ENCODE data around the gene DSCAM.

Gene DSCAM

GRCh38 chr21:40797891-40798290, 49.1 kb downstream of the DSCAM start:
- Histone ChIP-seq H3K27me3 (ENCODE audit: control insufficient read depth, insufficient read depth, low read length) (no peaks in the 10 kb centered on the region), H3K4me3 (ENCODE audit: low read length) (no peak overlapping the region), H3K9me3 (ENCODE audit: control insufficient read depth, low read length) (no peaks in the 10 kb centered on the region), H3K36me3 (ENCODE audit: control insufficient read depth, insufficient read depth, low read length) (no peaks in the 10 kb centered on the region), H3K9ac (ENCODE audit: low read length) (no peak overlapping the region), H3K4me1 (ENCODE audit: control insufficient read depth, insufficient read depth, low read length) (no peaks in the 10 kb centered on the region)

GRCh38 chr21:40797410-40797809, 49.5 kb downstream of the DSCAM start:
- H3K4me1 ChIP-seq (ENCODE audit: control insufficient read depth, insufficient read depth, low read length), result no peaks in the 10 kb centered on the region
- no peak overlapping the region for H3K4me3 ChIP-seq (ENCODE audit: low read length)
- H3K27me3 ChIP-seq (ENCODE audit: control insufficient read depth, insufficient read depth, low read length), result no peaks in the 10 kb centered on the region
- no peaks in the 10 kb centered on the region for H3K36me3 ChIP-seq (ENCODE audit: control insufficient read depth, insufficient read depth, low read length)
- no peaks in the 10 kb centered on the region for H3K9me3 ChIP-seq (ENCODE audit: control insufficient read depth, low read length)
- no peak overlapping the region for H3K9ac ChIP-seq (ENCODE audit: low read length)

DNA sequence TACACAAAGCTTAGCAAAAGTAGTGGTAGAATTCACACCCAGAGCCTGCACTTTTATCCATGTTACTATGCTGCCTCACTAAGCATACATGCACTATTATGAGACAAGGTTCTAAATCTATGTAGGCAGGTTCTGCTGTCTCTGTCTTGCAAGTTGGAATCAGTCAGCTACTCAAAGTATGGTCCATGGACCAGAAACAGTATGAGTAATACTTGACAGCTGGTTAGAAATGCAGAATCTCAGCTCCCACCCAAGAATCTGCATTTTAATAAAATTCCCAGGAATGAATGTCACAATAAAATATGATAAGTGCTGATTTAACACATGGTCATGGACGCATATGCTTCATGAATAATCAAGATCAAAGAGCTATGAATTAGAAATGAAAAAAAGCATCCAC, 50.5 kb downstream of the DSCAM start:
- no peaks in the 10 kb centered on the region for H3K36me3 ChIP-seq (ENCODE audit: control insufficient read depth, insufficient read depth, low read length)
- no peak overlapping the region for H3K9ac ChIP-seq (ENCODE audit: low read length)
- no peaks in the 10 kb centered on the region for H3K9me3 ChIP-seq (ENCODE audit: control insufficient read depth, low read length)
- no peaks in the 10 kb centered on the region for H3K27me3 ChIP-seq (ENCODE audit: control insufficient read depth, insufficient read depth, low read length)
- H3K4me1 ChIP-seq (ENCODE audit: control insufficient read depth, insufficient read depth, low read length), result no peaks in the 10 kb centered on the region
- H3K4me3 ChIP-seq (ENCODE audit: low read length), result no peak overlapping the region

DNA sequence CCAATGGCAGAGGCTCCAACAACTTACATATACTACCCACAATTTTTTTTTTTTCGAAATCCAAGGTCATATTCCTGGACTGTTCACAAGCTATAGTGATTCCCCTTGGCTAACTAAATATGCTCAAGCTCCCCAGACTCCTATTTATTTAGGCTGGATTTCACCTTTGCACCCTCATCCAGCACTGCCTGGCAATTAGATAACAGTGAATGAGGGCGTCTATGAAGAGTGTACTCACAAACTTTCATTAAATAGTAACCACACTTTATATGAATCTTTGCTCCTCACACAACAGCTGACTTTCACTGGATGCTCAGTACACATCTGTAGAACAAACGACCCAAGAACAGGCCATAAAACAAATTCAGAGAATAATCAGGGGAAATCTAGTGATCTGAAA, 51.6 kb downstream of the DSCAM start:
- Histone ChIP-seq H3K4me3 (ENCODE audit: low read length) (no peak overlapping the region), H3K9ac (ENCODE audit: low read length) (no peak overlapping the region), H3K4me1 (ENCODE audit: control insufficient read depth, insufficient read depth, low read length) (no peaks in the 10 kb centered on the region)

GRCh38 chr21:40792691-40793456, 54.1 kb downstream of the DSCAM start:
- H3K9me3 ChIP-seq (ENCODE audit: control insufficient read depth, low read length), result no peaks in the 10 kb centered on the region
- no peak overlapping the region for H3K9ac ChIP-seq (ENCODE audit: low read length)
- H3K4me1 ChIP-seq (ENCODE audit: control insufficient read depth, insufficient read depth, low read length), result no peaks in the 10 kb centered on the region
- no peaks in the 10 kb centered on the region for H3K27me3 ChIP-seq (ENCODE audit: control insufficient read depth, insufficient read depth, low read length)
- no peaks in the 10 kb centered on the region for H3K36me3 ChIP-seq (ENCODE audit: control insufficient read depth, insufficient read depth, low read length)
- H3K4me3 ChIP-seq (ENCODE audit: low read length), result no peak overlapping the region

More for the DNA sequence above, 51.6 kb downstream of the DSCAM start:
- Histone ChIP-seq H3K36me3 (ENCODE audit: control insufficient read depth, insufficient read depth, low read length) (no peaks in the 10 kb centered on the region), H3K27me3 (ENCODE audit: control insufficient read depth, insufficient read depth, low read length) (no peaks in the 10 kb centered on the region), H3K9me3 (ENCODE audit: control insufficient read depth, low read length) (no peaks in the 10 kb centered on the region)

DNA sequence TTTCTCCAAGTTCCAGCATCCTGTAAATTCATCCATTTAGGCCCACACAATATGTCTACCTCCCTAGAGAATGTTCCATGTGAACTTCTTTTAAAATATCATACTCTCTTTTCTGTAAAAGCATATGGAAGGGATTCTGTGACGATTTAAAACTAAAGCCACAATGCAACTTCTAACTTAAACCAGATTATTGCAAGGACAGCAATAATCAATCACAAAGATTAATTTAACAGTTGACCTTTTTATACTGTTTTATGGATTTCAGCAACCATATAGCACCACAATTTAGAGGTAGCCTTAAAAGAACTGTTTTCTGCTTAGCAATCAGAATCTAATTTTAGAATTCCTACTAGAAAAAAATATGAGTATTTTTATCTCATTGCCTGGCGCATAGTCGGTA, 58.3 kb downstream of the DSCAM start:
- Histone ChIP-seq H3K4me3 (ENCODE audit: low read length) (no peak overlapping the region), H3K9me3 (ENCODE audit: control insufficient read depth, low read length) (no peaks in the 10 kb centered on the region), H3K9ac (ENCODE audit: low read length) (no peak overlapping the region), H3K27me3 (ENCODE audit: control insufficient read depth, insufficient read depth, low read length) (no peaks in the 10 kb centered on the region), H3K4me1 (ENCODE audit: control insufficient read depth, insufficient read depth, low read length) (no peaks in the 10 kb centered on the region), H3K36me3 (ENCODE audit: control insufficient read depth, insufficient read depth, low read length) (no peaks in the 10 kb centered on the region)

DNA sequence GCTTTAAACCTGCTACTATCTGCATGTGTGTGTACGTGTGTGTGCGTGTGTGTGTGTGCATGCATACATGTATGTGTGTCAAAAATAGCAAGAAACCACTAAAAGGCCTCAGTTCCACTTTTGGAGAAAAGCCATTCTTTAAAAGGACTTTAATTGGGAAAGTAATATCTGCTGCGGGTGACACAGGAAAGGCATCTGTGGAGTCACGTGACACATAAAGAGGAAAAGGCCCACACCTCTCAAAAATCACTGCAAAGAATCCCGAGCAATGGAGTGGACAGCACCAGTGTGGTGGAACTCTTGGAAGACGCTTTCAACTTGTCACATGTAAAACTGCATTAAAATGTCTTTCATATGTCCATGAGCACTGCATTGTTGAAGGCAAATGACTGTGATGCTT, 63.6 kb downstream of the DSCAM start:
- Histone ChIP-seq H3K4me1 (ENCODE audit: control insufficient read depth, insufficient read depth, low read length) (no peaks in the 10 kb centered on the region), H3K27me3 (ENCODE audit: control insufficient read depth, insufficient read depth, low read length) (no peaks in the 10 kb centered on the region), H3K9ac (ENCODE audit: low read length) (no peak overlapping the region), H3K9me3 (ENCODE audit: control insufficient read depth, low read length) (no peaks in the 10 kb centered on the region), H3K4me3 (ENCODE audit: low read length) (no peak overlapping the region), H3K36me3 (ENCODE audit: control insufficient read depth, insufficient read depth, low read length) (no peaks in the 10 kb centered on the region)

- no peaks in the 10 kb centered on the region for H3K9me3 ChIP-seq (ENCODE audit: control insufficient read depth, low read length)
- H3K36me3 ChIP-seq (ENCODE audit: control insufficient read depth, insufficient read depth, low read length), result no peaks in the 10 kb centered on the region
- H3K27me3 ChIP-seq (ENCODE audit: control insufficient read depth, insufficient read depth, low read length), result no peaks in the 10 kb centered on the region
- no peak overlapping the region for H3K9ac ChIP-seq (ENCODE audit: low read length)
- H3K4me3 ChIP-seq (ENCODE audit: low read length), result no peak overlapping the region
- H3K4me1 ChIP-seq (ENCODE audit: control insufficient read depth, insufficient read depth, low read length), result no peaks in the 10 kb centered on the region
Observed at GRCh38 chr21:40770435-40771055, 76.4 kb downstream of the DSCAM start.

- Histone ChIP-seq H3K4me1 (ENCODE audit: control insufficient read depth, insufficient read depth, low read length) (no peaks in the 10 kb centered on the region), H3K27me3 (ENCODE audit: control insufficient read depth, insufficient read depth, low read length) (no peaks in the 10 kb centered on the region), H3K9ac (ENCODE audit: low read length) (no peak overlapping the region), H3K36me3 (ENCODE audit: control insufficient read depth, insufficient read depth, low read length) (no peaks in the 10 kb centered on the region), H3K9me3 (ENCODE audit: control insufficient read depth, low read length) (no peaks in the 10 kb centered on the region), H3K4me3 (ENCODE audit: low read length) (no peak overlapping the region)
Observed at GRCh38 chr21:40769231-40769630, 77.7 kb downstream of the DSCAM start.

DNA sequence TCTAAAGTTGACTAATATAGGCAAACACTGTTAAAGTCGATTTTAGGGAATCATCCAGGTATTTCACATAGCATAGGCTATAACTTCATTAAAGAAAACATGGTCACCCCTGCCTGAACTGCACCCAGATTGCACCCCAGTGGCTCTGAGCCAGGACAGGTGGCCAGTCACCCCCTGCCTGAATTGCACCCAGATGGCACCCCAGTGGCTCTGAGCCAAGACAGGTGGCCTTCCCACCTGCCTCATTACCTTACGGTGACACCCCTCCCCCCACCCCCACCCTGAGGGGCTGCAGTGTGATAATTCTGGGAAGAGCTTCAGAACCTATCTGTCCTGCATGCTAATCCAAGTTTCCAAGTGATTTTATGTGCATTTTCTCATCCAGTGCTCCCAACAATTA, 78.9 kb downstream of the DSCAM start:
- no peaks in the 10 kb centered on the region for H3K9me3 ChIP-seq (ENCODE audit: control insufficient read depth, low read length)
- no peak overlapping the region for H3K9ac ChIP-seq (ENCODE audit: low read length)
- no peaks in the 10 kb centered on the region for H3K4me1 ChIP-seq (ENCODE audit: control insufficient read depth, insufficient read depth, low read length)
- H3K4me3 ChIP-seq (ENCODE audit: low read length), result no peak overlapping the region
- H3K36me3 ChIP-seq (ENCODE audit: control insufficient read depth, insufficient read depth, low read length), result no peaks in the 10 kb centered on the region
- H3K27me3 ChIP-seq (ENCODE audit: control insufficient read depth, insufficient read depth, low read length), result no peaks in the 10 kb centered on the region

GRCh38 chr21:40766381-40766780, 80.6 kb downstream of the DSCAM start:
- H3K4me3 ChIP-seq (ENCODE audit: low read length), result no peak overlapping the region
- H3K4me1 ChIP-seq (ENCODE audit: control insufficient read depth, insufficient read depth, low read length), result no peaks in the 10 kb centered on the region
- no peaks in the 10 kb centered on the region for H3K9me3 ChIP-seq (ENCODE audit: control insufficient read depth, low read length)
- H3K9ac ChIP-seq (ENCODE audit: low read length), result no peak overlapping the region
- H3K36me3 ChIP-seq (ENCODE audit: control insufficient read depth, insufficient read depth, low read length), result no peaks in the 10 kb centered on the region
- H3K27me3 ChIP-seq (ENCODE audit: control insufficient read depth, insufficient read depth, low read length), result no peaks in the 10 kb centered on the region

- Histone ChIP-seq H3K4me3 (ENCODE audit: low read length) (no peak overlapping the region), H3K36me3 (ENCODE audit: control insufficient read depth, insufficient read depth, low read length) (no peaks in the 10 kb centered on the region), H3K9ac (ENCODE audit: low read length) (no peak overlapping the region), H3K9me3 (ENCODE audit: control insufficient read depth, low read length) (no peaks in the 10 kb centered on the region), H3K4me1 (ENCODE audit: control insufficient read depth, insufficient read depth, low read length) (no peaks in the 10 kb centered on the region), H3K27me3 (ENCODE audit: control insufficient read depth, insufficient read depth, low read length) (no peaks in the 10 kb centered on the region)
Observed at GRCh38 chr21:40765811-40766210, 81.1 kb downstream of the DSCAM start.
